Measurements from ENCODE around the gene PEX26. TPM values are rescaled to one million over a fixed set of nuclear protein-coding genes. Genes with fewer than 3 reads are reported as not detected.

The PEX26 gene
- total and polyA plus RNA-seq, 12 donors, result 8.4 to 57.8 (median 34.0) TPM

DNA sequence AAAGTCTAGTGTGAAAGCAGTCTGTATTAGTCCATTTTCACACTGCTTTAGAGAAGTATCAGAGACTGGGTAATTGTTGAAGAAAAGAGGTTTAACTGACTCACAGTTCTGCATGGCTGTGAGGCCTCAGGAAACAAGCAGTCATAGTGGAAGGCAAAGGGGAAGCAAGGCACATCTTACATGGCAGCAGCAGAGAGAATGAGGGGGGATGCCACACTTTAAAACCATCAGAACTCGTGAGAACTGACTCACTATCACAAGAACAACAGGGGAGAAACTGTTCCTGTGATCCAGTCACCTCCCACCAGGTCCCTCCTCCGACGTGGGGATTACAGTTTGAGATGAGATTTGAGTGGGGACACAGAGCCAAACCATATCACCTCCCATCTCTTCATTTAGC lies 19.0 kb downstream of the PEX26 start:
- DNase-seq, result no peak
- Histone ChIP-seq H3K27me3 (no peaks in the 10 kb centered on the region), H3K27ac (no peak overlapping the region), H3K9me3 (replicated peaks in 1 of 3) (no peaks in the 10 kb centered on the region), H3K4me3 (no peak overlapping the region), H3K36me3 (replicated peaks in 1 of 2) (no peaks in the 10 kb centered on the region), H3K4me1 (replicated peaks in 1 of 2) (peaks cover 9 to 11% of the 10 kb centered on the region in 2 donors)
- WGBS, 4 donors, result 72 to 94% (median 83%) methylated on average over 3 of the region's 3 CpGs
- TF ChIP-seq, protein P1, sequence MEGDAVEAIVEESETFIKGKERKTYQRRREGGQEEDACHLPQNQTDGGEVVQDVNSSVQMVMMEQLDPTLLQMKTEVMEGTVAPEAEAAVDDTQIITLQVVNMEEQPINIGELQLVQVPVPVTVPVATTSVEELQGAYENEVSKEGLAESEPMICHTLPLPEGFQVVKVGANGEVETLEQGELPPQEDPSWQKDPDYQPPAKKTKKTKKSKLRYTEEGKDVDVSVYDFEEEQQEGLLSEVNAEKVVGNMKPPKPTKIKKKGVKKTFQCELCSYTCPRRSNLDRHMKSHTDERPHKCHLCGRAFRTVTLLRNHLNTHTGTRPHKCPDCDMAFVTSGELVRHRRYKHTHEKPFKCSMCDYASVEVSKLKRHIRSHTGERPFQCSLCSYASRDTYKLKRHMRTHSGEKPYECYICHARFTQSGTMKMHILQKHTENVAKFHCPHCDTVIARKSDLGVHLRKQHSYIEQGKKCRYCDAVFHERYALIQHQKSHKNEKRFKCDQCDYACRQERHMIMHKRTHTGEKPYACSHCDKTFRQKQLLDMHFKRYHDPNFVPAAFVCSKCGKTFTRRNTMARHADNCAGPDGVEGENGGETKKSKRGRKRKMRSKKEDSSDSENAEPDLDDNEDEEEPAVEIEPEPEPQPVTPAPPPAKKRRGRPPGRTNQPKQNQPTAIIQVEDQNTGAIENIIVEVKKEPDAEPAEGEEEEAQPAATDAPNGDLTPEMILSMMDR (IDR thresholded peaks at IDR 0.05), result no peak
- no peak for TF ChIP-seq POLR2A (IDR thresholded peaks at IDR 0.05)
- intact Hi-C loops (cut with DNase I), result no loop called here

DNA sequence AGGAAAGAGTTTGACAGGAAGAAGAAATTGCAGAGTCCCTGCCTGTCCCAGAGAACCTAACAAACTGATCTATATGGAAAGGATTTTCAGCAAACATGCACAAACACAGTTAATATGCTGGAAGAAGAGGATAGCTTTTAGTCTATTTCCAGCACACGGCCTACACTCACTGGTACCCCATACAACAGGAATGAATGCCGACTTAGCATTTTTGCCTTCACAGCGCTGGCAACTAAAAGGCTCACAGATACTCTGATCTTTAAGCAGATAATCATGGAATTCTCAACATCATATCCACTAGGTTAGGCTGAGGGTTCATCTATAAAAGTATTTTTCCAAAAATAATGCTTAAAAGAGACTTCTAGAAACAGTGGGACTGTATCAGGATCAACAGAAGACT lies 23.0 kb downstream of the PEX26 start:
- Histone ChIP-seq H3K27ac (no peak overlapping the region), H3K27me3 (no peaks in the 10 kb centered on the region), H3K4me1 (replicated peaks in 1 of 2) (no peaks in the 10 kb centered on the region), H3K4me3 (no peak overlapping the region), H3K36me3 (replicated peaks in 1 of 2) (no peaks in the 10 kb centered on the region), H3K9me3 (replicated peaks in 1 of 3) (no peaks in the 10 kb centered on the region)
- TF ChIP-seq POLR2A (IDR thresholded peaks at IDR 0.05), result no peak
- TF ChIP-seq, protein P1 (IDR thresholded peaks at IDR 0.05), result no peak
- 86 to 93% (median 92%) methylated on average over 3 of the region's 3 CpGs for WGBS, 4 donors
- DNase-seq, result no peak
- intact Hi-C loops (cut with DNase I), result no loop called here

DNA sequence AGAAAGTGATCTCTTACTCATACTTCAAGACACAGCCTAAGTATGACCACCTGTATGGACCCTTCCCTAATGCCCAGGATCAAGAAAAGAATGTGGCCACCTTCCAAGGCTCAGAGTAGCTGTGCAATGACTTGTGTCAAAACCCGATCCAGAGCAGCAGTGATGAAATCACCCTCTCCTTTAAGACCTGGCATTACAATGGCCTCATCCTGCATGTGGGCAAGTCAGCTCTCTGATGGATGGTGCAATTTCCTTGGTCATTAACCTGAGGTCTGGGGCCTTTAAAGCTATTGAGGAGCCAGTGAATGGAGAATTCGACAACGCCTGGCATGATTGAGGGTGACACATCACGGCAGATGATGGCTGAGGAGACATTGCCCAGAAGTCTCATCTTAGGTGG lies 23.7 kb downstream of the PEX26 start:
- Histone ChIP-seq H3K27ac (no peak overlapping the region), H3K27me3 (no peaks in the 10 kb centered on the region), H3K4me1 (replicated peaks in 1 of 2) (no peaks in the 10 kb centered on the region), H3K4me3 (no peak overlapping the region), H3K36me3 (replicated peaks in 1 of 2) (no peaks in the 10 kb centered on the region), H3K9me3 (replicated peaks in 1 of 3) (no peaks in the 10 kb centered on the region)
- DNase-seq, result no peak
- intact Hi-C loops (cut with DNase I), result no loop called here
- TF ChIP-seq, protein P1 (IDR thresholded peaks at IDR 0.05), result no peak
- TF ChIP-seq POLR2A (IDR thresholded peaks at IDR 0.05), result no peak
- WGBS, 4 donors, result 85 to 90% (median 89%) methylated on average over 4 of the region's 4 CpGs

DNA sequence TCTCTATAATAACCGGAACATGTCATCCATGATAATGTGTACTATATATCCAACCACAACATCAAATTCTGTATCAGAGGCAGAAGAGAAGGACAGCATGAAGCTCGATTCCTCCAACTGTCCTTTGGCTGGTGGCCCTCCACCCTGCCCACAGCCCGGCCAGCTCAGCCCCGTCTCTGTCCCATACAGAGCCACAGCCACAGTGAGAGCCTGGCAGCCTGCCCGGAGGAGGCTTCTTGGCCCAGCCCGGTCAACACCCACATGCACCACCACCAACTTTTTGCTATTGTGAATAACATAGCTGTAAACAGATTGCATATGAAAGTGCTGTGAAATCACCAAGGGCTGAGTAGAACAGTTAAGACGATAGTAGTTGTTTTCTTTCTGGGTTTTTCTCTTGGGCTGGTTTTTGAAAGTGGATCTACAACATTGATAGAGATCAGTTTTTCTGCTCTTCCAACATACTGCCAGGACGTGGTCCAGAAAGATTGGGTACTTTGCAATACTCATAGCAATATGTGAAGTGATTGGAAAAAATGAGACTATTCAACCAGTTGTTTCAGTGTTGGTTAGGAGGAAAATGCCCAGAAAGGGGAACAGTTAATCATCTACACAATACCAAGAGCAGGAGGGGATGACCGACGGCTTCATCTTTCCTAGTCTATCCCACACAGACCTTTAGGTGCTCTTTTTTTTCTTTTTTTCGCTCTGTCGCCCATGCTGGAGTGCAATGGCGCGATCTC lies 25.9 kb downstream of the PEX26 start:
- Histone ChIP-seq H3K27me3 (no peaks in the 10 kb centered on the region), H3K27ac (no peak overlapping the region), H3K9me3 (replicated peaks in 1 of 3) (no peaks in the 10 kb centered on the region), H3K36me3 (replicated peaks in 1 of 2) (no peaks in the 10 kb centered on the region), H3K4me3 (no peak overlapping the region), H3K4me1 (replicated peaks in 1 of 2) (no peaks in the 10 kb centered on the region)
- DNase-seq, result no peak
- WGBS, 4 donors, result 92 to 96% (median 92%) methylated on average over 13 to 14 of the region's 14 CpGs
- intact Hi-C loops (cut with DNase I), result no loop called here
- TF ChIP-seq POLR2A (IDR thresholded peaks at IDR 0.05), result no peak
- TF ChIP-seq, protein P1 (IDR thresholded peaks at IDR 0.05), result no peak
